GM21381 (cell line): ENCODE data around the gene NID2.

Experiments used
- ATAC-seq: cut with Tn5 transposase; IDR thresholded peaks from one replicate; pipeline ENCODE4 v1.9.1; 2021; ENCODE audit warnings: mild to moderate bottlenecking, moderate library complexity; ENCODE audit not compliant: unreplicated experiment

Gene NID2

DNA sequence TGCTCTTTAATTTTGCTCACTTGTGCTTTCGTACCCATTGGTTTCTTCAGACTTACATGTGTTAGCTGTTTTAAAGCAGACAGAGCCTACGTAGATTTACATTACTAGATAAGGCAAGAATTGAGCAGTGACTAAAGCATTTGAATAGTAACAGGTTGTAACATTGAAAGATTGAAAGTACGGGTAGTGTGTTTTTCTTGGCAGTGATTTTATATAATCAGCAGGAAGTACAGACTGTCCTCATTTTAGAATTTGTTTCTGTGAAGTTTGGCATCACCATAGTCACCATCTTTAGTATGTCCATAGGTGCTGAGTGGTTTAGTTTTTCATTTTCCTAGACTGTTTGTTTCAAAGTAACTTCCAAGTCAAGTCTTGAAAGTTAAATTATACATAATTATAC is 65.5 kb downstream of the NID2 start:
- ATAC-seq = no peak

DNA sequence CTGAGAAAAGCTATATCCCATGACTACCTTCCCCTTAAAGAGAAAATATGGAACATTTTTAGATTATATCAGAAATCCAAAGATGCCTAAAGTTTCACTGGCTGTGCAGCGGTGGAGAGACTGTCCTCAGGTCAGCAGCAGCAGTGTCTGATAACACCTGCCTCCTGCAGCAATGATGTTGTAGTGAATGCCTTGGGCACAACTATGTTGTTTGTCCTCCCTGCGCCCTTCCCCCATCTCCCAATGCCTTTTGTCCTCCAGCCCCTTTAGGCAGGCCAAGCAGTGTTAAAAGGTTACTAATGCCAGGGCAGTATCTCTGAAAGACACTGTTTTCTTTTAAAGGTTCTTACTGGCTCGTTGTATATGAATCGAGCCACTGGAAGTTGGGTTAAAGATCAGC is 66.3 kb downstream of the NID2 start:
- no peak for ATAC-seq

DNA sequence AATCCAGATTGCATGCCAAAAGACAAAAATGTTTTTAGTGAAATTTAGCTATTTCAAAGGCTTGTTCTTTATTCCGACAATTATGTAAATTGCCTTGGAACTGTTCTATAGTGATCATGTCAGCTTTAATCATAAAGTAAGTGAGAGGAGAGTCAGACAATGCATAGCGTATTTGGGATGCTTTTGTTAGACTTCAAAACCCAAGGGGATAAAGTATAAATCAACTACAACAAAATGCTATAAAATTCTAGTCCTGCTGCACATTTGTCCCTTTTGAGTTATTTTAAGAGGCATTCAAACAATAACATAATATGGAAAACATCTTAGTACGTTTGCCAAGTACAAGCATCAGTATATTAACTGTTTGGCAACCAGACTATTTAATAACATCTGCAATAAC is 68.2 kb downstream of the NID2 start:
- no peak for ATAC-seq

DNA sequence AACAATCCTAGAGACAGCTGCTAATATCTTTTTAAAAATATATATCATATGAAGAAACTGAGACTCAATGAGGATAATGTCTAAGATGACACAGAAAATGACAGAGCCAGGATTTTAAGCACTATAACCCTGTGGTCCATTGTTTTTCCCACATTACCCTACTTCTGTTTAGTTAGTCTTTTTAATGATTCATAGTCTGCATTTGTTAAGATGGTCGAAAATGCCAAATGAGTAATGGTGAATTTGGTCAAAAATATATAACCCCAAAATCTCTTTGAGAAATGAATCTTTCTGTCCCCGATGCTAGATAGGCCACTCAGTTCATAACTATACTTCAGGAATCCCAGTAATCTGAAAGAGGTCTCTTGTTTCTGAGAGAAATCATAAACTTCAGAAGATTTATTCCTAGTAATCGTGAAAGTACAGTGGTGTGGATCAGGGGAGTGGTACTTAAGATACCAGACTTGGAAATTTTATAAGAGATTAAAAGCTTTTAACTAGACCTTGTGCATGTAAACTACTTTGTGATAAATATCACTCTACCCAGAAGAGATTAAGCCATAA is 68.8 kb downstream of the NID2 start:
- no peak for ATAC-seq

DNA sequence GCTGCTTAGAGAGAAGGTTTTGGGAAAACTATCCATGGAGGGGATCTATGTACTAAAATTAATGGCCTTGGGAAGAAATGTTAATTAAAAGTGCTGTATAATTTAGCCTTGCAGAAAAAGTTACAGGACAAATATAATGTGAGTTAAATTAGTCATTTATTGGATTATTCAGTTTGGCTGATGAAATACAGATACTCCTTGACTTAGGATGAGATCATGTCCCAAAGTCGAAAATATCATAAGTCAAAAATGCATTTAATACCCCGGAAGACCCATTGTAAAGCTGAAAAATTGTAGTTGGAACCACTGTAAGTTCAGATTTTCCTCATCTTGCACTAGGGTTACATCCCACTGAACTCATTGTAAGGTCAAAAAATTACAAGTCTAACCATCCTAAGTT is 69.8 kb downstream of the NID2 start:
- no peak for ATAC-seq

DNA sequence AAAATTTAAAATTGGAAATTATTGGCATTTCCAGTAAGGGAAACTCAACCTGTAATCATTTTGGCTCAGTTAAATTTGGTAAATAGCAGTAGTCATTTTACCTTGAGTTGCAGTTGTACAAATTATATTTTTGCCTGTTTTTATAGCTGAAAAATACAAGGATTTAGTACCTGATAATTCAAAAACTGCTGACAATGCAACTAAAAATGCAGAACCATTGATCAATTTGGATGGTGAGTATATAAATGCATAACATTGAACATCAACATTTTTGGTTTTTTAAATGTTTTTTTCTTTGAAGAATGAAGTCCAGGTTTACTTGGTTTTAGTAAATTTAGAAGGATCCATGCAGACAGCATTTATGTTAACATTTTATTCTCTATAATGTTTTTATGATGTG is 70.5 kb downstream of the NID2 start:
- ATAC-seq = no peak

DNA sequence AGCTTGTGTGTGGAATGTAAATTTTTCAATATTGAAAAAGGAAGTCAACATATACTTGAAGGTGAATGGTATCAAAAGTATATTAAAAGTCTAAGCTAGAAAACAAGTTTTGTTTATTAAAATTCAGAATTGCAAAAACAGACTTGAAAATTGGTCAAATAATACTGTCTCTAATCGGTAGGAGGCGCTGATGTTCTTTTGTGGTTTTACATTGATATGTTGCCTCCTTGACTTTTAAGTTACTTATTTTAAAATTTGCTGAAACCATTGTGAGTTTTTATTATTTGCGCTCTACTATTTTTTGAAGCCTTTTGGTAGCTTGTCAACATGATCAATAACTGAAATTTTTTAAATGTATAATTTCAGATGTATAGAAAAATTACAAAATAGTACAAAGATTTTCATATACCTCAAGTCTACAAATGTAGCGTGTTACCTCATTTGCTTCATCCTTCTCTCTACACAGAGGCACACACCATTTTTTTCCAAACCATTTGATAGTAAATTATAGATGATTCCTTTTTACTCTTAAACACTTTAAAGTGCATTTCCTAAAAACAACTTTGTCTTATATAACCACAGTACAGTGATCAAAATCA is 72.6 kb downstream of the NID2 start:
- ATAC-seq = no peak

DNA sequence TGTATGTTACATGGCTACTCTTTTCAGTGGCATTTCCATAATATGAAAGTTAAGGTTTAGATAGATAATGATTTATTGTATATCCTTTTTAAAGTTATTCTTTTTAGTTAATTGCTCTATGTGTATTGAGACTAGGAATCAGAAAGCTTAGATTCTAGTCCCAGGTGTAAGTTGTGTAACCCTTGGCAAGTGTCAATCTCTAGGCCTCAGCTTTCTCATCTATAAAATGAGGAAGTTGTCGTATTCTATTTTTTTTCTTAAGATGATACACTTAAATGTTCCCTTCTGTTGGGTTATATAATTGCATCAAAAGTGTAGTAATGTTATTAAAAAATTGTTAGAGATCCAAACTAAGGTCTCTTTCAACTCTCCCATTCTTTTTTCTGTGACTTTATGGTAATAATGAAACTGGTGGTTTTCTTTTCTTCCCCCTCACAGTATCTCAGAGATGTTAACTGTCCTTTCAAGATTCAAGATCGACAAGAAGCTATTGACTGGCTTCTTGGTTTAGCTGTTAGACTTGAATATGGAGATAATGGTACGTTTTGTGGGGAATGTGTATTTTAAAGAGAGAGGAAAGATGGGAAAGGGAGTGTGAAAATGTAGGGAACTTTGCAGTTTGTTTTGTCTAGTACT is 75.5 kb downstream of the NID2 start:
- ATAC-seq = no peak

DNA sequence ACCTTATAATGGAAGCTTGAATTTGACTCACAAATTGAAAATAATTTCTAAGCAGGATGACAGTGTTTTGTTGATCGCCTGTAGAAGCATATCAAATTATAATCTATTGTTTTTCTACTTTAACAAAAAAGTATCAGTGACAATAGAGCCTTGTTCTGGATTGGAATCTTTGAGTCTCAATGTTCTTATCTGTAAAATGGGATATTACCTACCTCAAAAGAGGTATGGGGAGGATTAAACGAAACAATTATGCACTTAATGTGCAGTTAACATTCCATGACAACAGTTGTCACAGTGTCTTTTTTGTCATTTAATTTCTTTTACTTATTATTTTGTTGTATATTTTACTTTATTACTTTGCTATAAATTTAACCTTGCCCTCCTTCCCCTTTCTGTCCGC is 78.4 kb downstream of the NID2 start:
- no peak for ATAC-seq

DNA sequence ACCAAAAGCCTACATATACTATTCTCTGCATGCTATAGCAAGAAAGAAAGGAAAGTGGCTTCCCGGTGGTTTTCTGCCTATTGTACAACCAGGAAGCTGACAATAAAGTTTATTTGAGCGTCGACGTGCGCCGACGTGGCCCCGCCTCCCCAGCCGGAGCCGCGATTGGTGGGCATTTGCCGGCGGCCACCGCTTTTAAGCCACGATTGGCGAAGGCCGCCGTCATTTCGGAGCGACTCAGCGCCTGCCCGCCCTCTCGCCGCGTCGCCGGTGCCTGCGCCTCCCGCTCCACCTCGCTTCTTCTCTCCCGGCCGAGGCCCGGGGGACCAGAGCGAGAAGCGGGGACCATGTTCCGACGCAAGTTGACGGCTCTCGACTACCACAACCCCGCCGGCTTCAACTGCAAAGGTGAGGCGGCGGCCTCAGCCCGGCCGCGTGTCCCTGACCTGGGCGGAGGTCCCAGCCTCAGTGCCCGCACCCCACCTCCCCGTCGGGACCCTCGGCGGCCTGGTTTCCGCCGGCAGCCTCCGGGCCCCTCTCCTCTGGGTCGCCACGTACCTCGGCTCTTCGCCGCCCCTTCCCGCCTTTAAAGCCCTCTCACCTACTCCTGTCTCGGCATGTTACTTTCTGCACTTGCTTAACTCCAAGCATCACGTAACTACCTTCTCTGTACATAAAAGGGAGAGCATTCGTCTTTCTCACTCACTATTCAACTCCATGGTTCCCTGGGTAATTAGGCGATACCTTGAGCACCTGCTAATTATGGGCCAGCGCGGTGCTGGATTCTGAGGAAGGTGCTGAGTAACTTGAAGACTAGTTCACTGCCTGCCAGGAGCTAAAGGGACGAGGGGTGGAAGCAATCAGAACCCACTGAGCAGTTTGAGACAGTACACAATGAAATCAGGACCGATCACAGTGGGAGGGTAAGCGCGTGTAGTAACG is 79.3 kb downstream of the NID2 start, which contains the start of gene RTRAF:
TSS of gene RTRAF (plus strand) at position 254 of the 942 bp plus-strand sequence. CDS start at position 348, 94 bp downstream.
- peak; percentile 95 for ATAC-seq

DNA sequence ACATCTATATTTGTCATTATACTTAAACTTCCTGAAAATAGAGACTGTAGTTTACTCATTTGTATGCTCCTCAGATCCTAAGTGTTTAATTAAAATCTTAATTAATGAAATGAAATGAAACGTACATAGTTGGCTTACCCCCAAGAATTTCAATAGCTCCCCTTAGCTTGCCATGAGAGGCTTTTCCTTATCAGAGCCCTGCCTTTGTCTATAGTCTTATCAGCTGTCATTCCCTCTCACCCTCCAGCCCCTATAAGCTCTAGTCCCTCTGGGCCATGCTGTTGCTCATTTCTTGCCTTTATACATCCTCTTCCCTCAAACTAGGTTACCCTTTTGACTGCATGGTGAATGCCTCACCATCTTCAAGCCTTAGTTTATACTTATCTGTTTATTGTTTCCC is 80.6 kb downstream of the NID2 start:
- ATAC-seq = no peak

DNA sequence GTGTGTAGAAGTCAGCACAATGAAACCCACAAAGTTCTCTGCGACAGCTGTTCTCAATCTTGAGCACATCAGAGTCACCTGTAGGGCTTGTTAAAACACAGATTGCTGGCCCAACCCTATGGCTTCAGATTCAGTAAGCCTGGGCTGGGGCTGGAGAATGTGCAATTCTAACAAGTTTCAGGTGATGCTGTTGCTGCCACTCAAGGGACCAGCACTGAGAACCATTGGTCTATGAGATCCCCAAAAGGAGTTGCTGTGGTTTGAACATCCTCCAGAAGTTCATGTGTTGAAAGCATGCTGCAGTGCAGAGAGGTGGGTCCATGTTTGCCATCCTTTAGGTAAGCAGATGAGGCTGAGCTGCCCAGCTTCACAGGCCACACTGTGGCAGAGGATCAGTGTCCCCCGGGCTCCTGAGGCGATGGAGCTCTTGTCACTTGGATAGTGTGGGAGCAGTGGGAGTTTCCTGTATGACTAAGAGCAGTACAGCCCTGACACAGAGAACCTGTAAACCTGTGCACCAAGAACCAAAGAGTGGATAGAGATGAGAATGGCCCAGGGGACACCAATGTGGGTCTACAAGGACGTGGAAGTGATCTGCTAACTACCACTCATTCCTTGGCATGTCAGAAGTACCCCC is 87.5 kb downstream of the NID2 start:
- no peak for ATAC-seq

DNA sequence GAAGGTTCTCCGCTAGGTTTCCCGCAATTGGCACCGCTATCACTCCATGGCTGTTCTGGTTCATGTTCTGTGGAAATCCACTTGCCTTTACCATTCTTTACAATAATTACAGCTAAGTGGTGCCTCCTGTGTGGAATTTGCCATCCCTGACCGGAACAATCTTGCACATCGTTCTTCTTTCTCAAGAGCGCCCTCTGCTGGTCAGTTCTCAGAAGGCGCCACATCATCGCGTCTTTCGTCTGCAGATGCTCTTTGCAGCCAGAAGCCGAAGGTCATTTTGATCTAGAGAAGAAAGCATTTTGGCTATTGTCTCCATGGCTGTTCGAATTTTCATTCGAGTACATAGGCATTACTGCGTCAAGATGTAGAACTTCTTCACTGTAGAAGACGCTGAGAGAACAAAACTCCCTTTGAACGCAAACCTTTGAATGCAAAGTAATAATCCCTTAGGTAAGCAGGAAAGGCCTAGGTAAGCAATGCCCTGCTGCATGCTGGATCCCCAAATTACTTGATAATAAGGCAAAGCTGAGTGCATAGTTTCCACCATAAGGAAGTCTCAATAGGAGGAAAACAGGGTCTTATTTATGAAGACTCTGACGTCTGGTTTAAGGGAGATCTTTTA is 89.7 kb downstream of the NID2 start:
- no peak for ATAC-seq

DNA sequence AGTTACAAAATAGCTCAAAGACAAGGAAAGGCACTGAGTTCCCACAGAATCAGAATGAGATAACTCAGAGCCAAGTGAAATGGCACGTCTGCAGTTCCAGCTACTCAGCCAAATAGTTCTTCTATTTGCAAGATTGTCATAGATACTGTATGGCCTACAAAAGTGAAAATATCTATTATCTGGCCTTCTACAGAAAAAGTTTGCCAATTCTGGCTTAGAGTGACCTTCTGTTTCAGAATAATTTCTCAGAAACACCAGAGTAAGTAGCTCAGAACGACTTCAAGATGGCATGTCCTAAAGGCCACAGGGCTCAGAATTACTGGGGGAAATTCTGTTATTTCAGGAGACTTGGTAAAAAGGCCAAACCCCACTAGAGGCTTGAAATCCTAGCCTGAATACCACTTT is 90.2 kb downstream of the NID2 start:
- ATAC-seq = no peak

DNA sequence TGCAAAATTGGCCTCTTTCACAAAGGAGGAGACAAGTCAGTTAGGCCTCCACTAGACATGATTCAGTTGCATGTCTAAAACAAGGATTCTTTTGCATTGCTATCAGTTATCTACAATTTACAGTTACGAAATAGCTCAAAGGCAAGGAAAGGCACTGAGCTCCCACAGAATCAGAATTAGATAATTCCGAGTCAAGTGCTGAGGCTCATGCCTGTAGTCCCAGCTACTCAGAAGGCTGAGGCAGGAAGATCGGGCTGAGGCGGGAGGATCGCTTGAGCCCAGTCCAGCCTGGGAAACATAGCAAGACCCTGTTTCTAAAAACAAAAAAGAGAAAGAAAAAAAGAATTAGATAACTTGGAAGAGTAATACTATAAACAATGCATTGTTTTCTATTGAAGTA is 91.8 kb downstream of the NID2 start:
- ATAC-seq = no peak

DNA sequence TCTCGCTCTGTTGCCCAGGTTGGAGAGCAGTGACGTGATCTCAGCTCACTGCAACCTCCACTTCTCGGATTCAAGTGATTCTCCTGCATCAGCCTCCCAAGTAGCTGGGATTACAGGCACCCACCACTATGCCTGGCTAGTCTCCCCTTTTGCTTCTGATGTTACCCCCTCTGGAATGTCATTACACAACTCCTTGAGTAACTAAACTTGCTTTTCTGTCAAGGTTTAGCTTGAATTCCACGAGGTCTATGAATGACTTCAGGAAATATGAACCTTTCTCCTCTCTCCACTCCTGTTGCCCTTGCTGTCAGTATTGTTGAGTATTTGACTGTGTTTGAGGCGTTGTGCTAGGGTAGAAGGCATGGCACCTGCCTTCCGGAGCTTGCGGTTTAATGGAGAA is 96.3 kb downstream of the NID2 start:
- ATAC-seq = no peak

DNA sequence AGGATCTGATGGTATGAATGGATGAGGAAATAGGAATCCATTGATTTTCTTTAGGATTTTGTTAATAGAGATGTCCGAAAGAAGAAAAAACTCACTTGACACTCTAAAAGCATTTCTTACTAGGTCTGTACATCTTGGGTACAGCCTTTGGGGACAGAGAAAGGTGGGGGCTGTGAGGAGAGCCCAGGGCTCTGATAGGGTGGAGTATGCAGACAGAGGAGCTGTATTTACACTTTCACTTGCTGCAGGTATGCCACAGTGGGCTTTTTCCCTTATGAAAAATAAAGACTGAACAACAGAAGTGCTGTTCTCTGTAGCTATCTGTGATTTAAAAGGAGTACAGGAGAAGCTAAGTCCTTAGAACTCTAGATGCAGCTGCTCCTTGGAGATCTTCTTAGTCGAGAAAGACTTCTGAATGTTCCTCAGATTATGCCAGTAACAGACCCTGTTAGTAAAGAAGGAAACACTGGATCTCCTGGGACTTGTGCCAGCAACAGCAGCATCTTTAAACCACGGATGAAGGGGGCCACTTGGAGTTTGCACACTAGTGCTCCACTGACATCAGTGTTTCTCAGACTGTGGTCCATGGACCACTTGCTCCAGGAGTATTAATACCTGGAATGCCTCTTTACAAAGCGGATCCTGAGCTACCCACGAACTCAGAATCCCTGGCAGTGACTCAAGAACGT is 98.9 kb downstream of the NID2 start:
- no peak for ATAC-seq

DNA sequence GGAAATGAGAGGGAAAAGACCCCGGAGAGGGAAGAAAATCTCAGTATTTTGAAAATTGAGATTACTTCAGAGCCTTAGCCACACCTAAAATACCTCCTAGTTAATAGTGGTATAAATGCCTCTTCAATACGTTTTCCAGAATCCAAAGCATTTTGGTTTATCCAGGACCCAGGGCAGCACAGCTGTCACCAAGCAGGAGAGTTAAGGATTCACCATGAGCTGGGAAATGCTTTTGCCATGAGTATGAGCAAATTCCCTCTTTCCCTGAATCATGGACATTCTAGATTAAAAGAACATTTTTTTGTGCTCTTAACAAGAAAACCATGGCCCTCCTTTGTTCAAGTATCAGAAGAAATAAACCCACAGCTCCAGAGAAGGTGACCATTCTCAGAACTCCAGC is 101.3 kb downstream of the NID2 start:
- ATAC-seq = no peak

DNA sequence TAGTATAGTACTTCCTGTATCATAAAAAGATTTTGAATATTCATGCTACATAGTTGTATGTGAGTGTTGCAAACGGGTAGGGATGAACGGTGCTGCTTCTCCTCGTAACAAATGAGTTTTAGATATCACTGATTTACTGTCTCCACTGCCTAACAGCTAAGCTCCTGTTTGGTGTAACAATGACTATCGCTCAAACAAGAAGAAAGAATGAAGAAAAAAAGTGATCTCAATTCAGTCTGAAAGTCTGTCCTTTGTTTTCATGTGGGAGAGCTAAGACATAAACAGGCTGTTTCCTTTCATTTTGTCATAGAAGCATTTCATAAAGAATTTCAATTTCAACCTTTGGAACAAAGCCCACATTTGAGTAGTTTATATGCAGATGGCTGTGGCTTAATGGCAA is 105.6 kb downstream of the NID2 start:
- ATAC-seq = no peak

DNA sequence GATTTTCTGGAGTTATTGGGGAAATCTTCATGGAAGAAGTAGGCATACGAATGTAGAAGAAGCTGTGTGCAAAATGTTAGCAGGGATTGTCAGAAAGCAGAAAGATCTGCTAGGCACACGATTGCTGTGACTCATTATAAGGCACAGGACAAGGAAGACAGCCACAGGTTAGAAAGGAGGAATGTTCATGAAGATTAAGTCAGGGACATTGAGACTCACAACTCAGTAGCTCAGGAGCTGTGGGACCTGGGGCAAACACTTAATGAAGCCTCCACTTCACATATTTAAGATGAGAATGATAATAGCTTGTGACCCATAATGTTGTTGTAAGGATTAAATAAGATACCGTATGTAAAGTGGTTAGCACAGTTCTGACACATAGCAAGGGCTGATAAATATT is 106.1 kb downstream of the NID2 start:
- ATAC-seq = no peak
